Gastrocnemius medialis (tissue), 4 donors: ENCODE results near the gene PAPPA2.

Experiments used
- CTCF ChIP-seq, 5 experiments: fragments of 450-650 bp in 3 of 5; fragments of 200-600 bp in 2 of 5; sonication (generic) in 2 of 5; IDR thresholded peaks in 4 of 5; conservative IDR thresholded peaks in 1 of 5; 1 replicate in 4 of 5; 2 replicates in 1 of 5; pipeline ENCODE4 v1.5.1; 2016 to 2019; ENCODE audit warnings: antibody characterized with exemption in 5 of 5, mild to moderate bottlenecking in 3 of 5, moderate library complexity in 3 of 5
- POLR2A ChIP-seq, 2 donors: fragments of 450-650 bp; IDR thresholded peaks; one replicate each; pipeline ENCODE4 v1.6.1; 2017; ENCODE audit warnings: antibody characterized with exemption in 2 of 2, mild to moderate bottlenecking in 2 of 2, moderate library complexity in 2 of 2

- TF ChIP-seq POLR2A (IDR thresholded peaks at IDR 0.05), result no peak
- no peak for TF ChIP-seq CTCF (IDR thresholded peaks at IDR 0.05 in 4 of 5, conservative IDR thresholded peaks at IDR 0.05 in 1 of 5)
These were observed 113.7 kb downstream of the PAPPA2 start for GRCh38 chr1:176576670-176577069.
